ENCODE data around the gene CATSPERD.
"Not testable (repeated sequence)": the region's sequence is repeated elsewhere in the genome, so short reads cannot be mapped to it uniquely, and the experiment has no call there.

The CATSPERD gene

GRCh38 chr19:5743630-5744029 lies 23.2 kb downstream of the CATSPERD start:
- DNase-seq = no peak

DNA sequence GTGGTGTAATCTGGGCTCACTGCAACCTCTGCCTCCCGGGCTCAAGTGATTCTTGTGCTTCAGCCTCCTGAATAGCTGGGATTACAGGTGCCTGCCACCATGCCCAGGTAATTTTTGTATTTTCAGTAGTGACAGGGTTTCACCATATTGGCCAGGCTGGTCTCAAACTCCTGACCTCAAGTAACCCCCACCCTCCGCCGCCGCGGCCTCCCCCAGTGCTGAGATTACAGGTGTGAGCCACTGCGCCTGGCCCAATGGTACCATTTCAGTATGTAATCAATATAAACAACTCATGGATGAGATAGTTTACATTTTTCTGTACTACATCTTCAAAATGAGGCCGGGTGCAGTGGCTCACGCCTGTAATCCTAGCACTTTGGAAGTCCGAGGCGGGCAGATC lies 24.6 kb downstream of the CATSPERD start:
- DNase-seq = not testable (repeated sequence)

- not testable (repeated sequence) for DNase-seq
Measured at GRCh38 chr19:5748920-5749319, 28.5 kb downstream of the CATSPERD start.

- no peak for DNase-seq
Measured at GRCh38 chr19:5749505-5749904, 29.1 kb downstream of the CATSPERD start.

DNA sequence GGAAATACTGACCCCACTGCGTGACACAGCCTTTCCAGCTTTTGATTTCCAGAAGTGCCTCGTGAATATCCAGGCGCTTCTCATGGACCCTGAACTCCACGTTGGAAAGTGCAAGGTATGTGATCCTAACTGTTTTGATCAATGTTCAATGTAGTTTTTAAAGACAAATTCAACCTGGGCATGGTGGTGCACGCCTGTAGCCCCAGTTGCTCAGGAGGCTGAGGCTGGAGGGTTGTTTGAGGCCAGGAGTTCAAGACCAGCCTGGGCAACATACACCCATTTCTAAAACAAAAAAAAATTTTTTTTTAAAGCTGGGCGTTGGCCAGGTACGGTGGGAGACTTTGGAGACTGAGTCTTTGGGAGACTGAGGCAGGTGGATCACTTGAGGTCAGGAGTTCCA lies 31.3 kb downstream of the CATSPERD start:
- DNase-seq = no peak

DNA sequence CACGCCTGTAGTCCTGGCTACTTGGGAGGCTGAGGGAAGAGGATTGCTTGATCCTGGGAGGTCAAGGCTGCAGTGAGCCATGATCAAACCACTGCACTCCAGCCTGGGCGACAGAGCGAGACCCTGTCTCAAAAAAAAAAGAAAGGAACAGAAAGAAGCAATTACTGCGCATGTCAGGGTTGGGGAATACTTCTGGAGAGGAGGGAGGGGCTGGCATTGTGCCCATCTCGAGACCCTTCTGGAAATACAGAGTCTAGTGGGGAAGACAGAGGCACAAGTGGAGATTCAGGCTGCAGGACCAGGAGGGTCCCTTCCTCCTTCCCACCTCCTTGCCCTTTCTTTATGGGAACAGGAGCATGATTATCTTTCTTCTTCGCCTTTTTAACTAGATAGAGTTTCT lies 33.3 kb downstream of the CATSPERD start:
- no peak for DNase-seq

DNA sequence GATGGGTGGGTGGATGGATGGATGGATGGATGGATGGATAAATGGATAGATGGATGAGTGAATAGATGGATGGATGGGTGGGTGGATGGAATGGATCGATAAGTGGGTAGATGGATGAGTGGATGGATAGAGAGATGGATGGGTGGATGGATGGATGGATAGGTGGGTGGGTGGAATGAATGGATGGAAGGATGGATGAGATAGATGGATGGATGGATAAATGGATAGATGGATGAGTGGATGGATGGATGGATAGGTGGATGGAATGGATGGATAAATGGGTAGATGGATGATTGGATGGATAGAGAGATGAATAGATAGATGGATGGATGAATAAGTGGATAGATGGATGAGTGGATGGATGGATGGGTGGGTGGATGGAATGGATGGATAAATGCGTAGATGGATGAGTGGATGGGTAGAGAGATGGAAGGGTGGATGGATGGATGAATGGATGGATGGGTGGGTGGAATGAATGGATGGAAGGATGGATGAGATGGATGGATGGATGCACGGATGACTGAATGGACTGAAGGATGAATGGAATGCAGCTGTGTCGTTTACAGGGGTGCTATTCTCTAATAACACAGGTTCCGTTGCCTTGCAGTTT lies 42.3 kb downstream of the CATSPERD start:
- DNase-seq = no peak

- no peak for DNase-seq
Measured at GRCh38 chr19:5765220-5765619, 44.8 kb downstream of the CATSPERD start.

DNA sequence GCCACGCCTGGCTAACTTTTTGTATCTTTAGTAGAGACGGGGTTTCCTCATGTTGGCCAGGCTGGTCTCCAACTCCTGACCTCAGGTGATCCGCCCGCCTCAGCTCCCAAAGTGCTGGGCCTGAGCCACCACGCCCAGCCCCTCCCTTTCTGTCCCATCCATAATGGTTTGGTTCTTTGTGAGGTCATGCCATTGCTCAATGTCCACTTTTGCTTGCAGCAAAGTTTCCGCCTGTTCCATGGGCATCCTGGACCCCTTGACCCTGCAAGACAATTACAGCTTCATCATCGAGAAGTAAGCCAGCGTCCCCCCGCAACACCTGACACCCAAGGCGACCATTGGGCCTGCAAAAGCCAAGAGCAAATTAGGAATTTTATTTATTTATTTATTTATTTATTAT lies 47.5 kb downstream of the CATSPERD start:
- no peak for DNase-seq

DNA sequence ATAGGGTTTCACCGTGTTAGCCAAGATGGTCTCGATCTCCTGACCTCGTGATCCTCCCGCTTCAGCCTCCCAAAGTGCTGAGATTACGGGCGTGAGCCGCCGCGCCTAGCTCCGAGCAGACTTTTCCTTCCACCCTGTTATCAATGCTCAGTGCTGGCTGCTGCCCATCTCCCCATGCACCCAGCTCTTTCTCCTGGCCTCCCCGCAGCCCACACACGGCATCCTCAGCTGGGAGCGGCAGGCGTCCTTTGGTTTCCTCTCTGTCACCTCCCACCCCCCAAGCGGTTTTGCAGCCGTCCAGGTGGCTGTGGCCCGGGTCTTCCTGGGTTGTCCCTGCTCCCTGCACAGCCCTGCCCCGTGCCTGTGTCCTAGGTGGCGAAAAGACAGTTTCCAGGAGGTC lies 52.0 kb downstream of the CATSPERD start:
- DNase-seq = no peak

DNA sequence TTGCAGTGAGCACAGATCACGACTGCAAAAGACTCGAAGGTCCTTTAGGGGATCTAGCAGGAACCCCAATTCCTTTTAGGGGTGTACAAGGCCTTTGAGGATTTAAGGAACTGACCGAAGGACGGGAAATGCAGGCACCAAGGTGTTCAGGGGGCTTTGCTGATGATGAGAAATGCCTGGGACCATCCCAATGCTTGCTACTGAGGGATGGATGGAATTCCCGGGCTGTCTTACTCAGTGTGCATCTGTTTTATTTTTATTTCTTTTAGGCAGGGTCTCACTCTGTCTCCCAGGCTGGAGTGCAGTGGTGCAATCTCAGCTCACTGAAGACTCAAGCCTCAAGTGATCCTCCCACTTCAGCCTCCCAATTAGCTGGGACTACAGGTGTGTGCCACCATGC lies 52.8 kb downstream of the CATSPERD start:
- no peak for DNase-seq

- no peak for DNase-seq
Measured at GRCh38 chr19:5774921-5775320, 54.5 kb downstream of the CATSPERD start.

DNA sequence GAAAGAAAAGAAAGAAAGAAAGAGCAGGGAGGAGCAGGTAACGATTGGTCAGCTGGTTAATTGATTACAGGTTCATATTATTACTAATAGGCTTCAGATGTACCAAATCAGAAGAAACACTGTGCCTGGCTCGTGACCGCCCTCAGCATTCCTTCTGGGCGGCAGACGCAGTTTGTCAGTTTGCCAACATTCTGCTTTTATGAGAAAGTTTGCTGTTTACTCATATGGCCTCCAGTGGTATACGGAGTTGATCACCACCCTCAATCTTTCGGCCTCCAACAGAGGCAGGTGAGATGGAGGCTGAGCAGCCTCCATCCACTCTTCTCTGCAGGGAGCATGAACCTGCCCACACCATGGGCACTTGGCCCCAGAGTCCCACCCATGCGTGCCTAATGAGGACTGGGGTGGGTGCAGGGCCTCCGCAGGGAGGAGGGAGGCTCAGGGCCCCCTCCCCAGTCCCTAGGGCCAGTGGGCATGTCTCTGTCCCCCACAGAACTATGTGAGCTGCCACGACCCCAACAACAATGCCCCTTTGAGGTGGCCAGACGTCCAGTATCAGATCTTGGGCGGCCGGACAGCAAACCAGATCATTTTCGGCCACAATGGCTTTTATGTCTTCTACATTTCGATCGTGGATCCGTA lies 55.4 kb downstream of the CATSPERD start:
- DNase-seq = no peak

GRCh38 chr19:5778402-5778801 lies 58.0 kb downstream of the CATSPERD start:
- no peak for DNase-seq

DNA sequence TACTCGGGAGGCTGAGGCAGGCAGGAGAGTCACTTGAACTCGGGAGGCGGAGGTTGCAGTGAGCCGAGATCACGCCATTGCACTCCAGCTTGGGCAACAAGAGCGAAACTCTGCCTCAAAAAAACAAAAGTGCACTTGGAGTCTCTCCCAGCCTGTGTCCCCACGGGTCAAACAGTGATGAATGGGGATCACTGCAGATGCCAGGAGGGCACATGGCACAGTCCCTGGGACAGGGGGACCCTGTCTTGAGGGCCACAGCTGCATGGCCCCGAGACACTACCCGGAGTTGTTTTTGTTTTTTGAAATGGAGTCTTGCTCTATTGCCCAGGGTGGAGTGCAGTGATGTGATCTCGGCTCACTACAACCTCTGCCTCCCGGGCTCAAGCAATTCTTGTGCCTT lies 60.5 kb downstream of the CATSPERD start:
- DNase-seq = not testable (repeated sequence)

DNA sequence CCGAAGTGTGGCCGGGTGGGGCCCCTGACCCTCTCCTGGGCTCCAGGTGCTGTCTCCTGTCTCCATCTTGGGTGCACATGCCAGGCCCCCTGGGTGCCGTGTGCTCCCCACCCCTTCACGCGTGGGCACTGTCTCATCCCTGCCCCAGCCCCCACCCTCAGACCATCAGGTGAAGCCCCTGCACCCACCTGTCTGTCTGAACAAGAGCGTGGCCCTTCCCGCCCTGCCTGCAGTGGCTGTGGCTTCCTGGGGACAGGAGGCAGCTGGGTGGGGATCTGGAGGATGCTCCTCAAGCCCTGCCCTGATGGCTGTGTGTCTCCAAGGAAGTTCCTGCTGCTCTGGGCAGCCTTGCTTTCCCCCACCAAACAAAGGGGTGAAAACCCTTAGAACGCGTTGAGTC lies 61.9 kb downstream of the CATSPERD start:
- DNase-seq = no peak

DNA sequence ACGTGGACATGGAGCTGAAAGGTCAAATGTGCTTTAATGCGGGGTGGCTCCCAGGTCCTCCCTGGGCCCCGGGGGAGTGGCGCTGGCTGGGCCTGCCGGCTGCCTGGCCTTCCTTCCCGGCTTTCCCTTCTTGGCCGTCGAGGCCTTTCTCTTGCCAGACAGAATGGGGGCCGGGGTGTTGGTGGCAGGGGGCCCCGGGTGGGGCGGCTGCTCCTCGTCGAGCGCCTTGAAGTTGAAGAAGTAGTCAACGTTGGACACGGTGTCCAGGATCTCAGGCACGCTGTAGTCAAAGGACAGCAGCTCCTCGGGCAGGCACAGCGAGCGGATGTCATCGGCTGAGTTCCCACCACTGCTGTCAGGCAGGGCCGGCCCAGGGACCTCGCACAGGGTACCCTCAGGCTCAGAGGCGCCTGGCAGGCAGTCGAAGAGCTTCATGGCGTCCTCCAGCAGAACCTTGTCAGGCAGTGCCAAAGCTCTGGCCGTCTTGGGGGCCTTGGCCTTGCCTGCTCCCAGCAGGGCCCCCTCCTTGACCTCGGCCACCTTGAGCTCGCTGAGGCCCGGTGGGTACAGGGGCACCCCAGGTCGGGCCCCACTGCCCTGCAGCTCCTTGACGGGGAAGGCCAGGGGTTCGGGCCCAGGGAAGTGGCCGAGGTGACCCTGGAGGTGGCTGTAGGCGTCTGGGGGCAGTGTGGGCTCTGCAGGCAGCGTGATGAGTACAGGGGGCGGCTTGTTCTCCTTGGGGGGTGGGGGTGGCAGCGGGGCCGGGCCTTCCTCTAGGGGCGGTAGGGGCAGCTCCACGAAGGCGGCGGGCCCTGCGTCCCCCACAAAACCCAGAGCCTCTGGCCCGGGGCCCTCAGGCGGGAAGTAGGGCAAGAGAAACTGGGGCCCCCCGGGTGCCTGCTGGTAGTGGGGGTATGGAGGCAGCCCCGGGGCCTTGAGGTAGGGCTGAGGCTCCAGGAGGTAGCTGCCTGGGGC lies 62.8 kb downstream of the CATSPERD start:
- DNase-seq = no peak

DNA sequence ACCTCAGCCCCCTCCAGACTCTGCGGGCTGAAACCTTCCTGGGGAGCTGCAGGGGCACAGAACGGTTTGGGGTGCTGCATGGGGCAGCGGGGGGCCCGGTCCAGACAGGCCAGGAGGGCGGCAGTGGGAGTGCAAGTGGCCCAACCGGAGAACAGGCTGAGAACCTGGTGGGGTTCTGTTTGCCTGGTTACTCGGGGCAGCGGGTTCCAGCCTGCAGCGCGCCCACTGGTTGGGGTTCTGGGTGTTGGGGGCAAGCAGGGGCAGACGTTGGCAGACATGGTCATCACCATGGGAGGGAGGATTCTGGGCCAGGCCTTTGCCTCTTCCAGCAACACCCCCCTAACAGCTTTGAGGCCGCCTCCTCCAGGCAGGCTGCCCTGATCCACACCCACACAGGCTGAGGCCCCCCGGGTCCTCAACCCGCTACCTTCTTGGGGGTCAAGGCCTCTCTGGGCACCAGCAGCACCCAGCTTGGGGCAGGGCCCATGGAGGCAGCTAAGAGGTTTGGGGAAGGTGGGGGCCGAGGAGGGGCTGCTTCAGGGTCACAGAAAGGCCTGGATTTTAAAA lies 64.2 kb downstream of the CATSPERD start, which contains the start of gene PRR22:
Gene PRR22 (minus strand): TSS at position 166 of the 567 bp plus-strand sequence. CDS start 86 bp downstream, at position 80.
- no peak for DNase-seq

DNA sequence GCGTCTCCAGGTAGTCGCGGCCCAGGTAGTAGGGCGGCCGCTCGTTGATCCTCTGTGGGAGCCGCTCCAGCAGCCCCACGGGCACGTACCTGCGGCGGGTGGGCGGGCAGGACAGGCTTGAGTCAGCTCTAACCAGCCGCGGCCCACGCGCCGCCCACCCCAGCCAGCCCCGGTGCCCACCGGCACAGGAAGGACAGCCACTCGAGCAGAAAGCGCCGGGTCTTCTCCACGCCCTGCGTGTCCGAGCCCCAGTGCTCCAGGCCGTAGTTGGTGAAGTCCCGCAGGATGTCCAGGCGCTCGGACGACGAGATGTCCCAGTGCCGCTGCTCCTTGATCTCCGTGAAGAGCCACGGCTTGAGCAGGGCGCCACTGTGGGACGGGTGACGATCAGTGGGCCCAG lies 65.0 kb downstream of the CATSPERD start:
- DNase-seq = no peak

DNA sequence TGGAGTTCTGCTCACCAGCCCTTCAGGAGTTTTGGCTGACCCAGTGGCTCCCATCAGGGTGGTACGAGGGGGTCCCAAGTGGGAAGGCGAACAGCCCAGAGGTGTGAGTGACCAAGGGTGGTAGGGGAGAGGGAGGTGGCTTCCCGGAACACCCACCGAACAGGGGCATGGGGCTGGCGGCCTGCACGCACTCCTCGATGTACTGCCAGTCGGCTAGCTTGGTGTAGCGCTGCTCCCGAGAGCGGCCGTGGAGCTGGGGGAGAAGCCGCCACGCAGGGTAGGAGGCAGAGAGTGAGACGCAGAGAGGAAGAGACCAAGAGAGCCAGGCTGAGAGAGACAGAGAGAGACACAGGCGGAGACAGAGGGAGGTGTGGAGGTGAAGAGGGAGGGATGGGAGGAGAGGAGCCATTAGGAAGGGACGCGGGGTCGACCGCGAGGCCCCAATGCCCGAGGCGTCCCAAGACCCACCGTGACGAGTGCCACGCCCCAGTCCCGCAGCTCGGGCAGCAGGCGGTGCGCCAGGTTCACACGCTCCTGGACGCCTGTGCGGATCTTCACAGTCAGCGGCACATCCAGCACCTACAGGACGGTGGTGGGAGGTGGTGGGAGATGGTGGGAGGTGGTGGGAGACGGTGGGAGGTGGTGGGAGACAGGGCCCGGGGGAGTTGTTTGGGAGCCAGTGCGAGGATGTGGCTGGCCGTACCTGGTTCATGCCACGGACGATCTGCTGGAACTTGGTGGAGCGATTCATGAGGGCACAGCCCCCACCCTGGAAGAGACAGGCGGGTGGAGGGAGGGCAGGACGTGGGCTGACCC lies 66.4 kb downstream of the CATSPERD start:
- no peak for DNase-seq

- DNase-seq = no peak
Measured at GRCh38 chr19:5787409-5788182, 67.2 kb downstream of the CATSPERD start.

DNA sequence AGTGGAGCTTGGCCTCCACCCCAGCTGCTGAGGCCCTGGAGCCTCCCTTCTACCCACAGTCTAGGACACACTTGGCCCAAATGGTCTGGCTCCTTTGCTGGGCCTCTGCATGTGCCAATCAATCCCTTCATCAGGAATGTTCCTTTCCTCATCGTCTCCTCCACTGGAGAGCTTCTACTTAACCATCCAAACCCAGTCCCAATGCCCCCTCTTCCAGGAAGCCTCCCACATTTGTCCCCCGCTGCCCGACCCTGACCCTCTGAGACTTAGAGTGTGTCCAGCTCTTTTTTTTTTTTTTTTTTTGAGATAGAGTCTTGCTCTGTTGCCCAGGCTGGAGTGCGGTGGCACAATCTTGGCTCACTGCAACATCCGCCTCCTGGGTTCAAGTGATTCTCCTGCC lies 68.0 kb downstream of the CATSPERD start:
- DNase-seq = no peak
